Hippocampal formation (tissue), 2 donors: ENCODE data around the gene GPM6B.
A peak's percentile ranks its signal among the peaks of the same experiment; 100 is the strongest.
"Not testable (repeated sequence)": the region's sequence is repeated elsewhere in the genome, so short reads cannot be mapped to it uniquely, and the experiment has no call there.

ENCODE experiments used
- DNase-seq, 2 donors: peaks; one replicate each; lab custom pipeline; 2025; lab: John Stamatoyannopoulos, UW

The GPM6B gene

GRCh38 chrX:13726583-13726982 is 90.3 kb downstream of the GPM6B start:
- not testable (repeated sequence) for DNase-seq

- DNase-seq = not testable (repeated sequence)
Measured at GRCh38 chrX:13724878-13725277, 92.0 kb downstream of the GPM6B start.

GRCh38 chrX:13721819-13722519 is 94.9 kb downstream of the GPM6B start:
- DNase-seq = peak in 1 of 2 donors; percentile 25

- DNase-seq = no peak
Measured at GRCh38 chrX:13721371-13721770, 95.5 kb downstream of the GPM6B start.
